Stimulated activated CD4-positive, alpha-beta T cell treated with anti-CD3 and anti-CD28 coated beads, Interleukin-1b, Interleukin-23, amount 100 ng/mL, for 1 hour (primary cell): Measurements from ENCODE around the gene ZNF319.

ENCODE experiments used
- DNase-seq, 2 donors: peaks; one replicate each; pipeline ENCODE4 v3.0.0-alpha.2; 2020; ENCODE audit warnings: low read depth in 2 of 2

Gene ZNF319

GRCh38 chr16:57956270-57956808, 44.1 kb downstream of the ZNF319 start:
- no peak for DNase-seq

GRCh38 chr16:57955572-57956188, 44.8 kb downstream of the ZNF319 start:
- no peak for DNase-seq

GRCh38 chr16:57953857-57954256, 46.6 kb downstream of the ZNF319 start:
- no peak for DNase-seq

GRCh38 chr16:57952909-57953308, 47.6 kb downstream of the ZNF319 start:
- DNase-seq: no peak

- no peak for DNase-seq
Measured at GRCh38 chr16:57951204-57951960, 49.1 kb downstream of the ZNF319 start.

- no peak for DNase-seq
Measured at GRCh38 chr16:57950382-57950781, 50.1 kb downstream of the ZNF319 start.

GRCh38 chr16:57949595-57950238, 50.8 kb downstream of the ZNF319 start:
- no peak for DNase-seq

GRCh38 chr16:57949013-57949412, 51.5 kb downstream of the ZNF319 start:
- no peak for DNase-seq

GRCh38 chr16:57948027-57948426, 52.4 kb downstream of the ZNF319 start:
- no peak for DNase-seq

- DNase-seq: no peak
Measured at GRCh38 chr16:57947261-57947660, 53.2 kb downstream of the ZNF319 start.

- no peak for DNase-seq
Measured at GRCh38 chr16:57946181-57946801, 54.2 kb downstream of the ZNF319 start.

- no peak for DNase-seq
Measured at GRCh38 chr16:57945740-57946138, 54.7 kb downstream of the ZNF319 start.

- no peak for DNase-seq
Measured at GRCh38 chr16:57944970-57945739, 55.3 kb downstream of the ZNF319 start.
